HuH-7.5 (cell line): ENCODE results near the gene SV2B.

ENCODE experiments used
- DNase-seq: peaks from one replicate; pipeline ENCODE4 v3.0.0; 2011; ENCODE audit warnings: low spot score

The SV2B gene

DNA sequence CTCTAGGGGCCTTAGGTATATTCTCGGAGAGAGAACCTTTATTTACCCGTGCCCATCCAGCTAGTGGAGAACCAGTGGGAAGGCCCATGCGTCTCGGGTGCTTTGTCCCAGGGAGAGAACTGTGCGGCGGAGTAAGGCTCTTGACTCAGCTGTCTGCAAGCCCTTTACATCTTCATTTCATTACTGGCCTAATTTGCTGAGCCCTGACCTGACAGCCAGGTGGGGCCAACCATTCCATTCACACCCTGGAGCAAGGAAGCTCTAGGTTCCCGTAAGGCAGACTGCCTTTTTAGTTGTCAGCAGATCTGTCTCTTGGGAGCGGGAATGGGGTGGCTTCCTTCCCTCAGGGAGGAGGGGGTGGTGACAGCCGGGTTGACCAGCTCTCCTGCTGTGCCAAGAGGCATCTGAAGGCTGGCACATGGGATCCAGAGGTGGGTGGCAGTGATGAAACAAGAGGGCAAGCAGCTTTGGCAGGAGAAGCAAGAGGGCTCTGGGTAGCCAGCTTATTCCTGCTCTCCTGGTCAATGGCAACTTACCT is 36.4 kb downstream of the SV2B start:
- no peak for DNase-seq

DNA sequence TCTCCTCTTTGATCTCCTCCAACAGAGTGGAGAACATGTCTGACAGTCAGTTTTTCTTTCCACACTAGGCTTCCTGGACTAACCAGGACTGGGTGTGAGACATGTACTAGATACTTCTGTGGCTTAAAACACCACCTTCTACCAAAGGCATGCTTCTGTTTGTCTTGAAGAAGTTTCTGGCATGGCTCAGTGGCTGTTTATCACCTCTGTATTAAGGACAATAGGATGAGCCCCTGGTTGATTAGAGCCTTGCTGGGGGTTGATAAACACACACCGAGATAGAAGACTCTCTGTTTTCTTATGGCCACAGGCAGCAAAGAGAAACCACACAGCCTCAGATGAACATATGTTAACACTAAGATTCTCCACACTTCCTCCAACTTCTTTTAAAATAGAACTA is 40.5 kb downstream of the SV2B start:
- no peak for DNase-seq

- no peak for DNase-seq
Observed at GRCh38 chr15:91141097-91141496, 41.0 kb downstream of the SV2B start.

DNA sequence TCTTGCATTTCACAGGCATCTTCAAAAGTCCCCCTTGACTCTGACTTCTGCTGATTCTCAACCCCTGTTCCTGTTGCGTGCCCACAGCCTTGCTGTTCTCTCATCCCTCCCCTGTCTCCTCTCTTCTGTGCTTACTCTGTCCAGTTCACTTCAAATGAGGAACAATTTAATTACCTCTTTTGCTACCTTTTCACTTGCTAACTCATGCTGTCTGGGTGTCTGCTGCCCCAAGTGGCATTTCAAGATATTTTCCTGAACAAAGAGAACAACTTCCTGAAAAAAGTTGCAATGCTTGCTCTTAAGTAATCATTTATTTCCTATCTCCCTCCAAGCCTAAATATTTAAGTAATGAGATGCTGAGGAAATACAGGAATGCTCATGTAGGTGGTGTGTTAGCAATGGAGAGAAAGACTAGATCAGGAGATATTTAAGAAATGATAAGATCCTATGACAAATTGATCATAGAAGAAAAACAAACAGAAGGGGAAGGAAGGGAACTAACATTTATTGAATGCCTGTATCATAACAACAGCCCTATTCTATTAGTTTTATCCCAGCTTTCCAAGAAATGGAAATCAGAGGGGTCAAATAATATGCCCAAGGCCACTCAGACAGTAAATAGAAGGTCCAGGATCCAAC is 42.2 kb downstream of the SV2B start:
- DNase-seq, result no peak

DNA sequence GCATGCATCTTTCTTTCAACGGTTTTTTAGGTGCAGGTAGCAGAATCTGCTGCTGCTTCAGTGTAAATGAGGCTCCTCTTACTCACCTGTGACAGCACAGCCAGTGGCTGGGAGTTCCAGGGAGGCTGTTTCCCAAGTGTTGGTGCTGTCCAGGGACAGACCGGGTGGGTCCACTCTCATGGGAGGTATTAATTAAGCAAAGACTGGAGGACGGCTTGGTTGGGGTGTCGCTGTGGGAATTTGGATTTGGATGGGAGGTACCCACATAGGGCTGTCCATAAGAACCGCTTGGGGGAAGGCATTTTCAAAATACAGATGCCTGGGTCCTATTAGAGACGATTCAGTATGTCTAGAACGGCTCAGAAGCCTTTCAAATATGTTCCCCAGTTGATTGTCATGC is 42.9 kb downstream of the SV2B start:
- DNase-seq, result no peak

GRCh38 chr15:91146728-91147127 is 46.7 kb downstream of the SV2B start:
- no peak for DNase-seq

DNA sequence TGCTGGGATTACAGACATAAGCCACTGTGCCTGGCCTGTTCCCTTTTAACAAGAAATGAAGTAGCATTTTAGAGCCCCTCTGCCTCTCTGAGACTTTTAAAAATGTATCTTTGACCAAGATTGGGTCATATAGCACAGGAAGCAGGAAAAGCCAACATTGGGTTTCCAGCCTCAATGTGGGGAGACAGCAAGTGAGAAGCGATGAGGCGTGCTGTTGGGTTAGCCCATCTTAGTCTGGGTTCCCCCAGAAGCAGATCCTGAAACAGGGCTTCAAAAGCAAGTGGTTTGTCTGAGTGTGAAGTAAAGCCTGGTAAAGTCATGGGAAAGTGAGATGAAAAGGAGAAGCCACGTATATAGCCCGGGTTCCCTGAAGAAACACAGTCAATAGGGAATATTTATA is 48.2 kb downstream of the SV2B start:
- DNase-seq, result no peak

DNA sequence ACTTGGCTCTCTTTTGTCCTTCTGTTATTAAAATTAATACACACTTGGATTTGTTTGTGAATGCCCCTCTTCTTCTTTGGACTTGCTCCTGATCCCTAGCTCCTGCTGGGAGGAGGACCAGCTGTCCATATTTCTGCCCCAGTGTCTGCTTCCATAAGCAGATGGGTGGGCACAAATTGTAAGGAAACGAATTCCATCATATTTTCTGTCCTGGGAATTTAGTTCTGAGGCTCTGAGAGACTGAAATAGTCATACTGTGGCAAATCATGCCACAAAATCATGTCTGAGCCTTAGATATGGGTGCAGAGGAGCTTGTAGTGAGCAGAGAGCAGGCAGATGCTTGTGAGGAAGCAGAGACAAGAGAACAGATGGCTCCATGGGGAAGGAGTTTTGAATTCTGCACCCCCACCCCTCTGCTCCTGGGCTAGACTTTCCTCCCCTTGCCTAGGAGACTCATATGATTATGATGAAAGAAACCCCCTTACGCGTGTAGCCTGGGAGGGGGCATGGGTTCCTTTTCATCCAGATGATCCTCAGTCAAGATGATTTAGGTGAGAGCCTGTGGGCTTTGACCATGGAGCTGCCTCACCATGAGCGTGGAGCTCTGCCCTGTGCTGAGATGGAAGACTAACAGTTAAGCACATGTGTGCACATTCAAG is 50.6 kb downstream of the SV2B start:
- DNase-seq, result no peak

GRCh38 chr15:91151781-91152563 is 51.9 kb downstream of the SV2B start:
- no peak for DNase-seq

GRCh38 chr15:91152896-91153581 is 53.0 kb downstream of the SV2B start:
- no peak for DNase-seq

- no peak for DNase-seq
Observed at GRCh38 chr15:91153954-91154353, 53.9 kb downstream of the SV2B start.

DNA sequence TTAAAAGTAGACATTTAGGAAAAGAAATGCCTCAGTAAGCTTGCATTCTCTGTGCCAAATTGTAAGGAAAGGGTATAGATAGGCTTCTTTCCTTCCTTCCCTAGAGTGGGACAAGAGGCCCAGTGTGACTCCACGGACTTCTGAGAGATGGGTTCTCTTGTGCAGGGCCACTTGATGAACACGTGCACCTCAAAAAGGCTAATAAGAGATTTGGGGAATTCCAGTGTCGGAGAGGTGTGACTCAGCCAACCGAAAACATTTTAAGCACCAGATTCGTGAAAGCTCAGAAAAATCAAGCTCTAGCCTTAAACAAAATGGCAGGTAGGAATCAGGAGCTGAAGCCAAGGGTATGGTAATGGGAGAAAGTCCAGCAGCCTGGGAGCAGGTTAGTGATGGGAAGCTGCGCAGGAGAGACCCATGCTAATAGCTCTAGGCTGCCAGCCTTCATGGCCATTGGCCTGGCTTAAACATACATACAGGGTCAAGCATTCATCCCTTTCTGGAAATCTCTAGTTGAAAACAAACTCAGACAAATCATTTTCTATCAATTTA is 56.2 kb downstream of the SV2B start:
- DNase-seq, result no peak

DNA sequence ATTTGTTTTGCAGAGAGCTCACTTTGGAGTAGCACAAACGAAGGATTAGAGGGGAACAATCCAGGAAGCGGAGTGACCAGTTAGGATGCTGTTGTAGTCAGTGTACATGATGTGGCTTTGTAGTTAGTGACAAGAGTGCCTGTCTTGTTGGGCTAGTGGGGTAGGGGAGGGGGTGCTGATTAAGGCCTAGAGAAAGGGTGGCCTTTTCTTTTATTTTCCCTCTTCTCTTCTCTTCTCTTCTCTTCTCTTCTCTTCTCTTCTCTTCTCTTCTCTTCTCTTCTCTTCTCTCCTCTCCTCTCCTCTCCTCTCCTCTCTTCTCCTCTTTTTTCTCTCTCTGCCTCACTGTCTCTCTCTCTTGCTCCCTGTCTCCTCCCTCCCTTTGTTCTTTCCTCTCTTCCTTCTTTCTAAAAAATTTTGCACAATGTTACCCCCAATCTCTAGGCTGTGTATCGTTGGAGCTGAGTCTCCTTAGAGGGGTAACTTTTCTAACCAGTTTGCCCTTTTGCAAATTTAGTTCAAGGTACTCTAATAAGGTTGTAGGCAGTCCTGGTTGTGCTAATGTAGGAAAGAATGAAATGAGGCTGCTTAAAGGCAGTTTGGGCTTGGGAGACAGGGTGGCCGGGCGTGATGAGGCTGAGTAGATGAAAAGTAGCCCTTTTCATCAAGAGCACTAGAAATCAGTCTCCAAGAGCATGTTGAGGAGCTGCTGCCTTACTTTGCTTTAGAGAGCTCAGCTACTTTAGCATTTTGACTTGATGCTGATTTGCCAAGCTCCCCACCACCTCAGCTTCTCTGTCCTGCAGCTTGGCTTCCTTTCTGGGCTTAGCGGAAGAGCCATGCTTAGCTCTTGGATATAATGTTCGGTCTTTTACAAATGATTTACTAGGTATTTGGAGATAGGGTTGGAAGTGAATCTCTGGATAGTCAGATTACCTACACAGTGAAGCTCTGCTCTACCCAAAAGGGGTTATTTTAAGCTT is 58.6 kb downstream of the SV2B start:
- no peak for DNase-seq

DNA sequence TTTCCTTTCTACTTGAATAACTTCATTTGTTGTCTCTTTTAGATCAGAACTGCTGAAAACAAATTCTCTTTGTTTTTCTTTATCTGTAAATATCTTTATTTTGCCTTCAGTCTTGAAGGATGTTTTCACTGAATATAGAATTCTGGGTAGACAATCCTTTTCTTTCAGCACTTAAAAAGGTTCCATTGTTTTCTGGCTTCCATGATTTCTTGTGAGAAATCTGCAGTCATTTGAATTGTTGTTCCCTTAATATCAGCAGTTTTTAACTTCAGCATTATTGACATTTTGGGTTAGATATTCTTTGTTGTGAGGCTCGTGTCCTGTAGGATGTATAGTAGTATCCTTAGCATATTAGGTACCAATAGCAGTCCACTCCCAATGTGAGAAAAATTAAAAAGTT is 65.8 kb downstream of the SV2B start:
- no peak for DNase-seq

- DNase-seq, result no peak
Observed at GRCh38 chr15:91168457-91168856, 68.4 kb downstream of the SV2B start.

GRCh38 chr15:91171334-91171733 is 71.3 kb downstream of the SV2B start:
- no peak for DNase-seq

DNA sequence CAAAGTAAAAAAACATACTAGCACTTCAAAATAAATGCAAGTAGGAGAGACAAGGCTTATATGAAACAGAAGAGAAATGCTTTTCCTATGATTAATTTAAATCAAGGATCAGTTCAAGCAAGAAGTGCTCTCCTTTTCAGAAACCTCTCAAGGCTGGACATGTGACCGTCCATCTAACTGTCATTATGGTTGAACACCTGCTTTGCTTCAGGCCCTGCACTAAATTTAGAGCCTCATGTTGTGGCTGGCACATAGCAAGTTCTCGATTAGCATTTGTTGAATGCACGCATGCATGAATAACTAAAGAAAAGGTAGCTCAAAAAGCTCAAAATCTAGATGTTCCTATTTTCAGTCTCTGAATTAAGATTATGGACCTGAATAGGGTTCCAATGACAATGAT is 82.0 kb downstream of the SV2B start:
- no peak for DNase-seq

- DNase-seq, result no peak
Observed at GRCh38 chr15:91183596-91183995, 83.5 kb downstream of the SV2B start.

DNA sequence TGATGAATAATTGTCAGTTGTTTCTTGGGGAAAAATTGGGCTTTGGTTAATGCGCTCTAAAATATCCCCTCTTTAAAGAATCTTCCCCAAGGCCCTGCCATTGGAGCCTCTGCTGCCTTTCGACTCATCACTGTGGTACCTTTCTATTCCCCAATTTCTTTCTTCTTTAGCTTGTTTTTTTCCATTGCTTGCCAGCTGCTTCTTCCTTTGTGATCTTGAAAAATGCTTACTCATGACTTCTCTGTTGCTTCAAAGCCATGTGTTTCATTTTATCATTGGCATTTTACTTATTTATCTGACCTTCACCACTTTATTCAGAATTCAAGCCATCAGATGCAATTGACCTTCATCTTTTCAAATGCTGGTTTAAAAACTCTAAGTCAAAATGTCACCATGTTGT is 84.4 kb downstream of the SV2B start:
- DNase-seq, result no peak

GRCh38 chr15:91186904-91187656 is 87.0 kb downstream of the SV2B start:
- peak; percentile 22 for DNase-seq
